Measurements from ENCODE around the gene PRPSAP1.

DNA sequence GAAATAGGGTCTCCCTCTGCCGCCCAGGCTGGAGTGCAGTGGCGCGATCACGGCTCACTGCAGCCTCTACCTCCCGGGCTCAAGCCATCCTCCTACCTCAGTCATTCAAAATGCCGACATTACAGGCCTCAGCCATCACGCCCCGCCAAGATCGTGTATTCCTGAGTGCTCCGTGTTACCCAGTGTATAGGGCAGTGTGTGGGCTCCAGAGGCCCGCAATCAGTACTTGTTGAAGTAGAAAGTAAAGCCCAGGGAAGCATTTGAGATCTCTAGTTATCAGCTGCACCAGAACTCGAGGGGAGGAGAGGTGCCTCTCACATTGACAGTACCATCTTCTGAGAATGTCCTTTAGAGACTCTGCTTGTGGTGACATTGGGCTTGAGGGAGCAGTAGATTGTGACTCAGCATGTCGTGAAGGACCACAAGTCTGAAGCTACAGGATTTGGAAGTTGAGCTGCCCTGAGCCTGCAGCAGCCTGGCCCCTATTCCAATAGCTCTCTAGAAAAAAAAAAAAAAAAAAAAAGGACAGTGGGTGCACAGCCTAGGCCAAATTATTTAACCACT is 1.1 kb upstream of the PRPSAP1 start:
- TF ChIP-seq, protein P1, sequence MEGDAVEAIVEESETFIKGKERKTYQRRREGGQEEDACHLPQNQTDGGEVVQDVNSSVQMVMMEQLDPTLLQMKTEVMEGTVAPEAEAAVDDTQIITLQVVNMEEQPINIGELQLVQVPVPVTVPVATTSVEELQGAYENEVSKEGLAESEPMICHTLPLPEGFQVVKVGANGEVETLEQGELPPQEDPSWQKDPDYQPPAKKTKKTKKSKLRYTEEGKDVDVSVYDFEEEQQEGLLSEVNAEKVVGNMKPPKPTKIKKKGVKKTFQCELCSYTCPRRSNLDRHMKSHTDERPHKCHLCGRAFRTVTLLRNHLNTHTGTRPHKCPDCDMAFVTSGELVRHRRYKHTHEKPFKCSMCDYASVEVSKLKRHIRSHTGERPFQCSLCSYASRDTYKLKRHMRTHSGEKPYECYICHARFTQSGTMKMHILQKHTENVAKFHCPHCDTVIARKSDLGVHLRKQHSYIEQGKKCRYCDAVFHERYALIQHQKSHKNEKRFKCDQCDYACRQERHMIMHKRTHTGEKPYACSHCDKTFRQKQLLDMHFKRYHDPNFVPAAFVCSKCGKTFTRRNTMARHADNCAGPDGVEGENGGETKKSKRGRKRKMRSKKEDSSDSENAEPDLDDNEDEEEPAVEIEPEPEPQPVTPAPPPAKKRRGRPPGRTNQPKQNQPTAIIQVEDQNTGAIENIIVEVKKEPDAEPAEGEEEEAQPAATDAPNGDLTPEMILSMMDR (conservative IDR thresholded peaks at IDR 0.05; ENCODE audit: low read length), result no peak
- no peak for TF ChIP-seq EZH2phosphoT487 (IDR thresholded peaks at IDR 0.05; ENCODE audit: borderline replicate concordance, low read depth, low read length)
